Activated CD8-positive, alpha-beta T cell treated with anti-CD3 and anti-CD28 coated beads for 36 hours (primary cell): ENCODE measurements around the gene SULT1C2. TPM values are rescaled to one million over a fixed set of nuclear protein-coding genes. Genes with fewer than 3 reads are reported as not detected.

Experiments
- ATAC-seq: fragments of 200-7000 bp; cut with Tn5 transposase; one replicate; pipeline ENCODE4 v1.10.0; 2021; ENCODE audit warnings: mild to moderate bottlenecking, moderate library complexity
- CTCF ChIA-PET: fragments of 350-600 bp; sonication (Branson Sonifier 250); formaldehyde crosslinking; loops from one replicate; lab custom pipeline; 2021; ENCODE audit warnings: antibody characterized with exemption; lab: Charles Lee
- POLR2A ChIA-PET: fragments of 350-600 bp; sonication (Branson Sonifier 250); formaldehyde crosslinking; loops from one replicate; lab custom pipeline; 2021; ENCODE audit warnings: antibody characterized with exemption; lab: Charles Lee
- DNase-seq: peaks from one replicate; pipeline ENCODE4 v3.0.0-alpha.2; 2020
- H3K27ac Mint-ChIP-seq: one replicate; pipeline ENCODE4 v1.8.0; 2021; ENCODE audit warnings: mild to moderate bottlenecking, mixed read lengths
- H3K27me3 Mint-ChIP-seq: one replicate; pipeline ENCODE4 v1.8.0; 2021; ENCODE audit warnings: mixed read lengths
- H3K36me3 Mint-ChIP-seq: one replicate; pipeline ENCODE4 v1.8.0; 2021; ENCODE audit warnings: low read depth, mixed read lengths
- H3K4me1 Mint-ChIP-seq: one replicate; pipeline ENCODE4 v1.8.0; 2021; ENCODE audit warnings: low read depth, mixed read lengths
- H3K4me3 Mint-ChIP-seq: one replicate; pipeline ENCODE4 v1.8.0; 2021; ENCODE audit warnings: mild to moderate bottlenecking, moderate library complexity, mixed read lengths
- H3K9me3 Mint-ChIP-seq: one replicate; pipeline ENCODE4 v1.8.0; 2021; ENCODE audit warnings: mixed read lengths
- CTCF ChIP-seq: fragments of 200-600 bp; IDR thresholded peaks from one replicate; pipeline ENCODE4 v1.8.0; 2022; ENCODE audit warnings: antibody characterized with exemption, mild to moderate bottlenecking
- intact Hi-C: fragments of 100-400 bp; cut with micrococcal nuclease; formaldehyde crosslinking; loops from one replicate; pipeline ENCODE4 v1.10.0; 2022
- total RNA-seq, 2 experiments: library from RNA; stranded (reverse); gene quantifications; one replicate each; pipeline ENCODE4 v1.2.3, GENCODE V29; 2021

SULT1C2 gene
- total RNA-seq, 2 experiments from 2014 or later = not detected

- intact Hi-C loops = no loop called here
- no peak for TF ChIP-seq CTCF
- CTCF ChIA-PET = interaction anchor here (0.8 kb wide), 1 partner anchor 152 kb away, joined by 3 read pairs; no protein-coding TSS in a partner anchor
- ATAC-seq (no peak), DNase-seq (no peak)
- no peaks in the 10 kb centered on the region for H3K36me3 Mint-ChIP-seq
- peaks cover 9% of the 10 kb centered on the region for H3K27me3 Mint-ChIP-seq
- H3K4me1 Mint-ChIP-seq = no peaks in the 10 kb centered on the region
- no peaks in the 10 kb centered on the region for H3K9me3 Mint-ChIP-seq
- no peak overlapping the region for H3K4me3 Mint-ChIP-seq
- no peak overlapping the region for H3K27ac Mint-ChIP-seq
- POLR2A ChIA-PET = no interaction called here
Observed at GRCh38 chr2:108266218-108266617, 22.5 kb upstream of the SULT1C2 start.

- Mint-ChIP-seq H3K9me3 (no peaks in the 10 kb centered on the region), H3K27me3 (peaks cover 9% of the 10 kb centered on the region), H3K36me3 (no peaks in the 10 kb centered on the region), H3K27ac (no peak overlapping the region), H3K4me1 (no peaks in the 10 kb centered on the region), H3K4me3 (no peak overlapping the region)
- ChIA-PET CTCF (no interaction called here), POLR2A (no interaction called here)
- TF ChIP-seq CTCF = no peak
- intact Hi-C loops = no loop called here
- ATAC-seq (no peak), DNase-seq (no peak)
Observed at GRCh38 chr2:108267101-108267500, 21.6 kb upstream of the SULT1C2 start.

- ChIA-PET CTCF (no interaction called here), POLR2A (no interaction called here)
- no peak overlapping the region for H3K4me3 Mint-ChIP-seq
- no peaks in the 10 kb centered on the region for H3K4me1 Mint-ChIP-seq
- DNase-seq = no peak
- peaks cover 9% of the 10 kb centered on the region for H3K27me3 Mint-ChIP-seq
- intact Hi-C loops = no loop called here
- H3K36me3 Mint-ChIP-seq = no peaks in the 10 kb centered on the region
- H3K9me3 Mint-ChIP-seq = no peaks in the 10 kb centered on the region
- ATAC-seq = no peak
- H3K27ac Mint-ChIP-seq = no peak overlapping the region
- TF ChIP-seq CTCF = no peak
Observed at GRCh38 chr2:108268001-108268400, 20.7 kb upstream of the SULT1C2 start.

- CTCF ChIA-PET = no interaction called here
- Mint-ChIP-seq H3K9me3 (no peaks in the 10 kb centered on the region), H3K4me3 (no peak overlapping the region), H3K4me1 (no peaks in the 10 kb centered on the region), H3K27me3 (peaks cover 6% of the 10 kb centered on the region), H3K27ac (no peak overlapping the region), H3K36me3 (no peaks in the 10 kb centered on the region)
- ATAC-seq (no peak), DNase-seq (no peak)
- TF ChIP-seq CTCF = no peak
- POLR2A ChIA-PET = no interaction called here
- intact Hi-C loops = no loop called here
Observed at GRCh38 chr2:108270346-108270745, 18.3 kb upstream of the SULT1C2 start.

GRCh38 chr2:108270768-108271506 is 17.8 kb upstream of the SULT1C2 start:
- no peak for ATAC-seq
- intact Hi-C loops = no loop called here
- no peak for DNase-seq
- no peak for TF ChIP-seq CTCF
- ChIA-PET CTCF (no interaction called here), POLR2A (no interaction called here)
- H3K27ac Mint-ChIP-seq = no peak overlapping the region
- H3K4me1 Mint-ChIP-seq = no peaks in the 10 kb centered on the region
- peaks cover 5% of the 10 kb centered on the region for H3K27me3 Mint-ChIP-seq
- H3K4me3 Mint-ChIP-seq = no peak overlapping the region
- H3K36me3 Mint-ChIP-seq = no peaks in the 10 kb centered on the region
- no peaks in the 10 kb centered on the region for H3K9me3 Mint-ChIP-seq
